ACC112 (cell line): Measurements from ENCODE around the gene EIF1AD.

Experiments used
- H2AFZ ChIP-seq: fragments of 200-600 bp; sonication (generic); one replicate; pipeline ENCODE4 v1.6.0; 2017; ENCODE audit warnings: antibody characterized with exemption, low read length; ENCODE audit not compliant: unreplicated experiment
- H3K27ac ChIP-seq: fragments of 200-600 bp; sonication (generic); 2 replicates; pipeline ENCODE4 v1.5.1; 2014; ENCODE audit warnings: low read depth, mild to moderate bottlenecking, antibody characterized with exemption, low read length, moderate library complexity
- H3K27me3 ChIP-seq: fragments of 200-600 bp; sonication (generic); 2 replicates; pipeline ENCODE4 v1.6.1; 2014; ENCODE audit warnings: mild to moderate bottlenecking, antibody characterized with exemption, low read length, moderate library complexity, mixed read lengths; ENCODE audit not compliant: insufficient read depth
- H3K36me3 ChIP-seq: fragments of 200-600 bp; sonication (generic); 2 replicates; pipeline ENCODE4 v1.6.1; 2016; ENCODE audit warnings: mild to moderate bottlenecking, antibody characterized with exemption, low read length, moderate library complexity, mixed read lengths; ENCODE audit not compliant: insufficient read depth
- H3K4me1 ChIP-seq: fragments of 200-600 bp; sonication (generic); one replicate; pipeline ENCODE4 v1.6.1; 2016; ENCODE audit warnings: low read length, mixed read lengths; ENCODE audit not compliant: insufficient read depth, unreplicated experiment, control insufficient read depth
- H3K4me3 ChIP-seq: fragments of 200-600 bp; sonication (generic); 2 replicates; pipeline ENCODE4 v1.5.1; 2014; ENCODE audit warnings: mild to moderate bottlenecking, low read depth, low read length
- H3K79me2 ChIP-seq: fragments of 200-600 bp; sonication (generic); one replicate; pipeline ENCODE4 v1.6.0; 2016; ENCODE audit warnings: low read length; ENCODE audit not compliant: control insufficient read depth, unreplicated experiment, insufficient read depth

The EIF1AD gene

GRCh38 chr11:66003291-66003690 lies 1.3 kb upstream of the EIF1AD start:
- Histone ChIP-seq H3K4me3 (peak overlapping the region; percentile 95), H2AFZ (no peak overlapping the region), H3K36me3 (peaks cover 24% of the 10 kb centered on the region), H3K79me2 (peaks cover 38% of the 10 kb centered on the region), H3K4me1 (peaks cover 18% of the 10 kb centered on the region), H3K27me3 (no peaks in the 10 kb centered on the region), H3K27ac (no peak overlapping the region)

DNA sequence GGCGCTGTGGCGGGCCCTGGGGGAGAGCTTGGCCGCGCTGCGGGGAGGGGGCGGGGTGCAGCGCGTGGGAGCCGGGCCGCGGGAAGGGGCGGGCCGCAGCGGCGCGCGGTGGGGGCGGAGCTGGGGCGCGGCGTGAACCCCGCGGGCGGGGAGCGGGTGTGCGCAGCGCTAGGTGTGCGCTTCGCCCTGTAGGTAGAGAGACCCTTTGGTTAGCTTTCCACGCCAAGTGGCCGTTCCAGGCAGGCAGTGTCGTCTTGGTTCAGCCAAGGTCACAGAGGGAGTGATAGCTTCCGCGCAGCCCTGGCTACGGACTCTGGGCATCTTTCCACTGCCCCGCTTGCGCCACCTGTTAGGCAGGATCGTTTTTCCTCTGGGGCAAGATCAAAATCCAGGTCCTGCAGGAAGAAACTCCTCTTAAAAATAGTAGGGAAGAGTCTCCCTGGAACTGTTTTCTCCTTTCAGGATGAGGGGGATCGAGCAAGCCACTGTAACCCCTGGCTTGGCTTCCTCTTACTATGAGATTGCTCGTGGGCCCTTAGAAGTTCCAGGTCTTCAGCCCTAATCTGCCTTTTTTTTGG lies 780 bp upstream of the EIF1AD start:
- H3K4me1 ChIP-seq = peaks cover 18% of the 10 kb centered on the region
- H3K79me2 ChIP-seq = peaks cover 38% of the 10 kb centered on the region
- H3K27ac ChIP-seq = peak overlapping the region; percentile 89
- H3K4me3 ChIP-seq = peak overlapping the region; percentile 95
- peaks cover 29% of the 10 kb centered on the region for H3K36me3 ChIP-seq
- no peaks in the 10 kb centered on the region for H3K27me3 ChIP-seq
- H2AFZ ChIP-seq = peak overlapping the region; percentile 90

GRCh38 chr11:65997286-65997685 lies 4.7 kb downstream of the EIF1AD start:
- Histone ChIP-seq H3K79me2 (peaks cover 24% of the 10 kb centered on the region), H3K36me3 (peaks cover 29% of the 10 kb centered on the region), H2AFZ (no peak overlapping the region), H3K27me3 (no peaks in the 10 kb centered on the region), H3K27ac (no peak overlapping the region), H3K4me1 (peaks cover 9% of the 10 kb centered on the region), H3K4me3 (no peak overlapping the region)

DNA sequence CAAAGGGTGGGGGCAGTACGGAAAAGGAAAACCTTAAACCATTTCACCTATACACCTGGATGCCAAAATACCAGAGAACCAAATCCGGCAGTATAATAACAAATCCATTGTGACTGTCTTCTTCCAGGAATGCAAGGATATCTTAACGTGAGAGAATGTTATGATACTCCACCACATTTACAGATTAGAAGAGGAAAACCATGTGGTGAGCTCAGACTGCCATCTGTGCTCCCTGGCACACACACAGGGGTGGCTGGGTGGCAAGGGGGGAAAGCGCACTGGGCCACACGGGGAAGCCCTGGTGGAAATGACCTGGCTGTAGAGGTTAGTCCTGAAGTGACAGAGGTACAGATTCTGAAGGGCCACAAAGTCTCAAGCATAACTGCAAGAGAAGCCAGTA lies 9.9 kb downstream of the EIF1AD start:
- H3K27ac ChIP-seq = no peak overlapping the region
- no peaks in the 10 kb centered on the region for H3K79me2 ChIP-seq
- H3K4me3 ChIP-seq = no peak overlapping the region
- no peaks in the 10 kb centered on the region for H3K27me3 ChIP-seq
- peaks cover 2% of the 10 kb centered on the region; the same call in 1 of the 2 replicates for H3K36me3 ChIP-seq
- no peaks in the 10 kb centered on the region for H3K4me1 ChIP-seq
- no peak overlapping the region for H2AFZ ChIP-seq

DNA sequence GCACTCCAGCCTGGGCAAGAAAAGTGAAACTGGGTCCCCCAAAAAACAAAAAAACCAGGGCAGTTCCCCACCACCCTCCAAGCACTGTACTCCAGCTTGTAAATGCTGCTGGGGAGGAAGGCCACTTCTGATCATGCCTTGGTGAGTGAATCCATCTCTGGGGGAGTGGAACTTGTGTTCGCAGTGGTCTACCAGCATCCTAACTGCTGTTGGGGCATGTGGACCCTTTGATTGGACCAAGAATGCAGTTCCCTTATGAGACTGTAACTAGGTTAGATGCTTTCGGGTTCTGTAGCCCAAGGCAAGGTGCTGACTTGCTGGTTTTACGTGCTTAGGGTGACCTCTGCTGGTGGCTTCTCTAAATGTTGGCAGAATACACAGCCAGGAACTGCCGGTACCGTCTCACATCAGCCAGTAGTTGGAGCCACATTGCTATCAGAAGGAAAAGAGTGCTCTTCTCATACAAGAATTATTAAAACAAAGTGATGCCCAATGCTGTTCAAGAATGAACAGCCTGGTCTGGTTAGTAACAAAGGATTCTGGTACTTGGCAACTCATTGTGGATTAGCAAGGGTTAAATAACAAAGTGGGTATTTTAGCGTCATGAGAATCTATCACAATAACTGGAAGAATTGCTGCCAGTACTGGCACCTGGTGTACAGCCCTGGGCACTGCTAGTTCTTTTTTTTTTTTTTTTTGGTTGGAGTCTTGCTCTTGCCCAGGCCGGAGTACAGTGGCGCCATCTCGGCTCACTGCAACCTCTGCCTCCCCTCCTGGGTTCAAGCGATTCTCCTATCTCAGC lies 13.0 kb downstream of the EIF1AD start:
- Histone ChIP-seq H3K79me2 (no peaks in the 10 kb centered on the region), H3K4me3 (no peak overlapping the region), H3K27me3 (no peaks in the 10 kb centered on the region), H2AFZ (no peak overlapping the region), H3K4me1 (no peaks in the 10 kb centered on the region), H3K27ac (no peak overlapping the region), H3K36me3 (peaks cover 2% of the 10 kb centered on the region; the same call in 1 of the 2 replicates)

GRCh38 chr11:65987336-65987735 lies 14.6 kb downstream of the EIF1AD start:
- no peak overlapping the region for H3K4me3 ChIP-seq
- H2AFZ ChIP-seq = no peak overlapping the region
- no peaks in the 10 kb centered on the region for H3K4me1 ChIP-seq
- H3K36me3 ChIP-seq = peaks cover 2% of the 10 kb centered on the region; the same call in 1 of the 2 replicates
- no peak overlapping the region for H3K27ac ChIP-seq
- no peaks in the 10 kb centered on the region for H3K27me3 ChIP-seq
- no peaks in the 10 kb centered on the region for H3K79me2 ChIP-seq

- Histone ChIP-seq H3K4me3 (no peak overlapping the region), H3K4me1 (no peaks in the 10 kb centered on the region), H3K79me2 (no peaks in the 10 kb centered on the region), H3K27me3 (no peaks in the 10 kb centered on the region), H3K36me3 (no peaks in the 10 kb centered on the region), H2AFZ (no peak overlapping the region), H3K27ac (no peak overlapping the region)
Measured at GRCh38 chr11:65983589-65983987, 18.4 kb downstream of the EIF1AD start.

DNA sequence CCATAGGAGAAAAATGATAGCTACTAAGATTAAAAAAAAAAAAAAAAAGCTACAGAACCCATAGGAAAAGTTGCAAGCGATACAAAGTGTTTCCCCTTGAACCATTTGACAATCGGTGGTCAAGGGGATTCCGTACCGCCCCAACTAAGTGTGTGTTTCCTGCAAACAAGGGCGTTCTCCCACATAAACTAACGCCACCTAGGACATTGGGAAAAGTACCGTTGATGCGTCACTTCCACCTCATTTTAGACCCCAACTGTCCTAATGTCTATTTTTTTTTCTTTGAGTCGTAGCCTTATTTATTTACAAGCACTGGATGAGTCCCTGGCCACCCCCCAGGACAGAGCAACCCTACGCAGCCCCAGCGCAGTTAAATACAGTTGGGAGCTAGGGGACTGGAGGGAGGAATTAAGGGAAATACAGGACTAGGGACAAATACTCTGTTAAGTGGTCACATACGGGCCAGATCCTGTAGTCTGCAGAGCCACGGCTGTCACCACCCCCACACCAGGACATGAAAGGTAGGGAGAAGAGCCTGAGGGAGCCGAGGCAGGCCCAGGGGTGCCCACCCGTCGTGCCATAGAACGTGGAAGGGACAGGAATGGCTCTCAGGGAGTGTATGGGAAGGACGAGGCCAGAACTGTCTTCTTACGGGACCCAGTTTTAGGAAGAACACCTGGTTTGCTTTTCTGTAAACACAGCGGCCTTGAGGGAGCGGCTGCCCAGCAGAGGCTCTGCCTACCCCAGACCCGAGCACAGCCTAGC lies 19.0 kb downstream of the EIF1AD start:
- Histone ChIP-seq H3K79me2 (no peaks in the 10 kb centered on the region), H3K4me3 (no peak overlapping the region), H3K27ac (no peak overlapping the region), H3K36me3 (peaks cover 5% of the 10 kb centered on the region; the same call in 1 of the 2 replicates), H3K4me1 (no peaks in the 10 kb centered on the region), H3K27me3 (no peaks in the 10 kb centered on the region), H2AFZ (no peak overlapping the region)

- no peaks in the 10 kb centered on the region for H3K79me2 ChIP-seq
- no peaks in the 10 kb centered on the region for H3K4me1 ChIP-seq
- no peak overlapping the region for H3K4me3 ChIP-seq
- no peak overlapping the region for H2AFZ ChIP-seq
- no peaks in the 10 kb centered on the region for H3K27me3 ChIP-seq
- peaks cover 5% of the 10 kb centered on the region; the same call in 1 of the 2 replicates for H3K36me3 ChIP-seq
- H3K27ac ChIP-seq = no peak overlapping the region
Measured at GRCh38 chr11:65981972-65982823, 19.8 kb downstream of the EIF1AD start.

GRCh38 chr11:65981101-65981740 lies 20.7 kb downstream of the EIF1AD start:
- Histone ChIP-seq H3K4me3 (no peak overlapping the region), H3K36me3 (peaks cover 5% of the 10 kb centered on the region; the same call in 1 of the 2 replicates)

More at GRCh38 chr11:65981101-65981740, 20.7 kb downstream of the EIF1AD start:
- no peaks in the 10 kb centered on the region for H3K4me1 ChIP-seq
- H3K27me3 ChIP-seq = no peaks in the 10 kb centered on the region
- no peak overlapping the region for H2AFZ ChIP-seq
- no peaks in the 10 kb centered on the region for H3K79me2 ChIP-seq
- no peak overlapping the region for H3K27ac ChIP-seq
